Lower leg skin (tissue), 3 donors: ENCODE measurements around the gene CAMTA1.

Experiments
- POLR2A ChIP-seq, 2 donors: fragments of 450-650 bp; IDR thresholded peaks; one replicate each; pipeline ENCODE4 v1.6.1; 2016 to 2017; ENCODE audit warnings: antibody characterized with exemption in 2 of 2, mild to moderate bottlenecking in 1 of 2, moderate library complexity in 1 of 2
- TF ChIP-seq, protein P1 (sequence below), 3 donors: fragments of 450-650 bp; IDR thresholded peaks; one replicate each; pipeline ENCODE4 v1.5.1; 2016; ENCODE audit warnings: antibody characterized with exemption in 3 of 3, mild to moderate bottlenecking in 3 of 3, moderate library complexity in 2 of 3

DNA sequence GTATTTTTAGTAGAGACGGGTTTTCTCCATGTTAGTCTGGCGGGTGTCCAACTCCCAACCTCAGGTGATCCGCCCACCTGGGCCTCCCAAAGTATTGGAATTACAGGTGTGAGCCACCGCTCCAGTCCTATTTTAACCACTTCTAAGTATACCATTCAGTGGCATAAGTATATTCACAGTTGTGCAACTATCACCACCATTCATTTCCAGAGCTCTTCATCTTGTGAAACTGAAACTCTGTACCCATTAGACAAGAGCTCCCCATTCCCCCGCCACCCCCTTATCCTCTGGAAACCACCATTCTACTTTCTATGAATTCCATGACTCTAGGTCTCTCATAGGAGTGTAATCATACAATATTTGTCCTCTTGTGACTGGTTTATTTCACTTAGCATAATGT is 40.2 kb upstream of the CAMTA1 start:
- TF ChIP-seq, protein P1, sequence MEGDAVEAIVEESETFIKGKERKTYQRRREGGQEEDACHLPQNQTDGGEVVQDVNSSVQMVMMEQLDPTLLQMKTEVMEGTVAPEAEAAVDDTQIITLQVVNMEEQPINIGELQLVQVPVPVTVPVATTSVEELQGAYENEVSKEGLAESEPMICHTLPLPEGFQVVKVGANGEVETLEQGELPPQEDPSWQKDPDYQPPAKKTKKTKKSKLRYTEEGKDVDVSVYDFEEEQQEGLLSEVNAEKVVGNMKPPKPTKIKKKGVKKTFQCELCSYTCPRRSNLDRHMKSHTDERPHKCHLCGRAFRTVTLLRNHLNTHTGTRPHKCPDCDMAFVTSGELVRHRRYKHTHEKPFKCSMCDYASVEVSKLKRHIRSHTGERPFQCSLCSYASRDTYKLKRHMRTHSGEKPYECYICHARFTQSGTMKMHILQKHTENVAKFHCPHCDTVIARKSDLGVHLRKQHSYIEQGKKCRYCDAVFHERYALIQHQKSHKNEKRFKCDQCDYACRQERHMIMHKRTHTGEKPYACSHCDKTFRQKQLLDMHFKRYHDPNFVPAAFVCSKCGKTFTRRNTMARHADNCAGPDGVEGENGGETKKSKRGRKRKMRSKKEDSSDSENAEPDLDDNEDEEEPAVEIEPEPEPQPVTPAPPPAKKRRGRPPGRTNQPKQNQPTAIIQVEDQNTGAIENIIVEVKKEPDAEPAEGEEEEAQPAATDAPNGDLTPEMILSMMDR (IDR thresholded peaks at IDR 0.05), result no peak
- no peak for TF ChIP-seq POLR2A (IDR thresholded peaks at IDR 0.05)
